GM21447 (cell line): ENCODE data around the gene MPRIP.
"Not testable (repeated sequence)": the region's sequence is repeated elsewhere in the genome, so short reads cannot be mapped to it uniquely, and the experiment has no call there.

ENCODE experiments used
- ATAC-seq: cut with Tn5 transposase; IDR thresholded peaks from one replicate; pipeline ENCODE4 v1.9.1; 2021; ENCODE audit not compliant: unreplicated experiment

Gene MPRIP

DNA sequence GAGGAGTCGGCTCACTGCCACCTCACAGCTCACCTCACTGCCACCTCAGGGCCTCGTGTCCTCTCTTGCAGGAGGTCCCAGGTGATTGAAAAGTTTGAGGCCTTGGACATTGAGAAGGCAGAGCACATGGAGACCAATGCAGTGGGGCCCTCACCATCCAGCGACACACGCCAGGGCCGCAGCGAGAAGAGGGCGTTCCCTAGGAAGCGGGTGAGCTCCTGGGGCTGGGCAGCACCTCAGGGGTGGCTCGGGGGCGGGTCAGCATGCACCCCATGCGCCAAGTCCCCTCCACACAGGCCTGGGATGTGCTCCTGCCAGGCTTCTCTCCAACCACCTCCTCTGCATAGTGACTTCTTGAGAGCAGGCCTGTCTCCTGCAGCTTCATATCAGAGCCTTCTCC is 100.3 kb downstream of the MPRIP start:
- ATAC-seq, result no peak

DNA sequence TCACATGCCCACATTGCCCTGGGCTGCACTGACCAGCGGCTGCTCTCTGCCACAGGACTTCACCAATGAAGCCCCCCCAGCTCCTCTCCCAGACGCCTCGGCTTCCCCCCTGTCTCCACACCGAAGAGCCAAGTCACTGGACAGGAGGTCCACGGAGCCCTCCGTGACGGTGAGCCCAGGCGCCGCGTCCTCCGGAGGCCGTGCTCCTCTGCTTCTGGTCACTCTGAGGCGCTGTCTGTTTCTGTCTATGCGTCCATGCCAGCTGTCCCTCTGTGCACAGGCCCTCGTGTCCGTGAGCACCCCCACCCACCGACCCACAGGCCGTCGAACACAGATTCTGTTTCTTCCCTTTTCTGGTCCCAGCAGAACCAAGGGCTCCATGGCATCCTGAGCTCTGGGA is 101.2 kb downstream of the MPRIP start:
- no peak for ATAC-seq

DNA sequence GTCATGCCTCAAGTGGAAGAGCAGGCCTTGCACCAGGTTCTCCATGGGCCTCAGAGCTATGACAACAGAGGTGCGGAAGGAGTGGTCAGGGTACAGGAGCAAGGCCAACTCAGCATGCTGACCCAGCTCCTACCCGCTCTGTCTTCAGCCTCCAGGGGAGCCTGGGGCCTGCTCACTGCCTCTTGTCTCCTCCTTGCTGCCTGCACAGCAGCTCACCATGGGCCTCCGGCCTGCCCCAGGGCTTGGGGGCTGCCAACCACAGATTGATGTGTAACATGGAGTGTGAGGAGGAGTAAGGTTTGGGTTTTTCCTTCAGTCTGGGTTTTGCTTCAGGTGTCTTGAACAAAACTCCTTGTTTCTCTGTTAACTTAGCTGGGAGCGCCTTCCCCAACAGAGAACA is 101.8 kb downstream of the MPRIP start:
- no peak for ATAC-seq

DNA sequence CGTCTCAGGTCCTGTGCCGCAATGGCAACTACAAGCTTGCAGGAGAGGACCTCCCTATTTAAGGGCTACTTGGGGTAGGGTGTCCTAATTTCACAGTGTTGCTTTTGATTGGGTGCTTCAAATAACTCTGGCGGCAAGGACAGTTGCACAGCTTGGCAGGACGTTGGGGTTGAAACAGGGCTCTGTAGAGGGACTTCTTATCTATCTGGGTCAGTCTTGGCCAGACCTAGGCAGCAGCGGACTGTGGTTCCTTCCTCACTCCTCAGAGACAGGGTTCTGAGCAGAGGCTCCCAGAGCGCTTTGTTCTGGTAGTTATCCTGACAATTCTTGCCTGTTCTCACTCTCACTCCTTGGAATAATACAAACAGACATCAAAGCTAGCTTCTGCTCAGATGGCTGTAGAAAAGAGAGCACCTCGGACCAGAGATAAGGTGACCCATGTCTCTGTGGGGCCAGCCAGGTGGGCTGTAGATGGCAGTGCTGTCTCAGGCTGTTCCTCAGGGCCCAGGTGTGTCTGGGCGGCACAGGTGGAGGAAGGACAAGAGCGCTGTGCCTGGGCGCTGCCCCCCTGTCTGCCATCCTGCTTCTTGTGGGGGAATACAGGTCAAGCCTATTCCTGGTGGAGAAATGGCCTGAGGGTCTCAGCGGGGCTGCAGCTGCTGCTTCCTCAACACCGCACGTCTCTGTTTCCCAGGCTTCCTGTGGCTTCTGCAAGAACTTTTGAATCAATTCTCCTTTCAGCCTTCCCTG is 102.8 kb downstream of the MPRIP start:
- no peak for ATAC-seq

DNA sequence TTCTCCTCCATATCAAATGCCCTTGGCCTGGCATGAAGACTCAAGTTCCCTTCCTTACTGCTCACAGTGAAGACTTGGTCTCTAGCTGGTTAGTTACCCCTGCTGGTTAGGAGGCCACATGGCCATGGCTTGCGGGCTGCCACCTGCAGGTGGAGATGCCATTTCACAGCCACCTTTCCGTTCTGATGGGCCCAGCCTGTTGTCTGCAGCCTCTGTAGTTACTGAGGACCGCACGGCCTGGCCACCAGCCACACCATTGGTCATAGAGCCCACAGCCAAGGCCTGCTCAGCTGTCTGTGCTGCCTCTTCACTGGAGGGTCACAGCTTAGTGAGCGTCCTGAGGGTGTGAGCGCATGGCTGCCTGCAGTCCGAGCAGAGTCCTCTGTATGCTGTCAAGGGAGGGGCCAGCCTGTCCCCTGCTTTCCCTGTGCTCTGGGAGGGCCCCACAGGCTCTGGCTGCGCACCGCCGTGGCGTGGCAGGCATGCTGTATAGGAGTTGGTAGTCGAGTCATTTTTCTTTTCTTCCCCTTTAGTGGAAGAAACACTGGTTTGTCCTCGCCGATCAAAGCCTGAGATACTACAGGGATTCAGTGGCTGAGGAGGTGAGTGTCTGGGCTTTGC is 104.6 kb downstream of the MPRIP start:
- ATAC-seq, result no peak

GRCh38 chr17:17147821-17148220 is 105.6 kb downstream of the MPRIP start:
- ATAC-seq, result no peak

DNA sequence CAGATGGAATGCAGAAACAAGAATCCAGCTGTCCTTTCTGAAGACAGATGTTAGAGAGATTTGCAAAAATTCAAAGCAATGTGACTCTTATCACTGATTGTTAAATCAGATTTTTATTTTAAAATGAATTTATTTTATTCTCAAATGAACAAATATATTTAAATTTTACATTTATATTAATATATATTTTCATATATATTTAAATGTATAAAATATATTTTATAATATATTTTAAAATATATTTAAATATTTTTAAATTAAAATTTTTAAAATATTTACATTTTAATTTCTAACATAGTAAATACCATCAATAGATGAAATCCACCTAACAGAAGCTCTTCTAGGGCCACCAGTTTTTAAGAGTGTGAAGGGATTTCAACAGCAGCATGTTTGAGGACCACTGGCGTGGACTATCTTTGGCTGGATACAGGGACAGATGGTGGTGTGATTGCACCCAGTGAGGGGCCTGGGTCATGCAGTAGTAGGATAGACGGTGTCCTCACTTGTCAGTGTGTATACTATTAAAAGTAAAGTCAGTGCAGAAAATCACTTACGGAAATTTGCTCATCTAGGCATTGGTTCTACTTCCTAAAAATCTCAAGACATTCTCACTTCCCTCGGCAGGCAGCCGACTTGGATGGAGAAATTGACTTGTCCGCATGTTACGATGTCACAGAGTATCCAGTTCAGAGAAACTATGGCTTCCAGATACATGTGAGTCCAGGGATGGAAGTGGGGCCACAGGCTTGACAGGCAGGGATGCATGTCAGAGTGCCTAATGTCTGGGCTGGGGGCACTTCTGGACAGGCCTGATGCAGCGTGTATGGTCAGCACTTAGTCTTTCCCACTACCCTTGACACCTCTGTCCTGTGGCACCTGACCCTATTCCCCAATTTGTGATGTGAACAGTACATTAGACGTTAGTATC is 107.5 kb downstream of the MPRIP start:
- no peak for ATAC-seq

DNA sequence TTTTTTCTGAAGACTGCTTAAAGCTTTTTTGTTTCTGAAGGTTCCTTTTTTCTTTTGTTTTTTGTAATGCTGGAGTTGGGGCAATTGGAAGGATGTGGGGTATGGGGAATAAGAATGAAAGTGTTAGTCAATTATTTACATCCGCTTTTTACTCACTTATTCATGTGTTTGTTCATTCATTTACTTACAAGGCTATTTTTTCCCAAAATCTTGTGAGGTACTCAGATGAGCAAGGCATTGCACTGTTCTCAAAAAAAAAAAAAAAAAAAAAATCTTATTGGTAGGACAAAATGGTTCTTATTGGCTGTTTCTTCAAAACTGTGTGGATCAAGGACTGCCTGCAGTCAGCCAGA is 108.2 kb downstream of the MPRIP start:
- no peak for ATAC-seq

DNA sequence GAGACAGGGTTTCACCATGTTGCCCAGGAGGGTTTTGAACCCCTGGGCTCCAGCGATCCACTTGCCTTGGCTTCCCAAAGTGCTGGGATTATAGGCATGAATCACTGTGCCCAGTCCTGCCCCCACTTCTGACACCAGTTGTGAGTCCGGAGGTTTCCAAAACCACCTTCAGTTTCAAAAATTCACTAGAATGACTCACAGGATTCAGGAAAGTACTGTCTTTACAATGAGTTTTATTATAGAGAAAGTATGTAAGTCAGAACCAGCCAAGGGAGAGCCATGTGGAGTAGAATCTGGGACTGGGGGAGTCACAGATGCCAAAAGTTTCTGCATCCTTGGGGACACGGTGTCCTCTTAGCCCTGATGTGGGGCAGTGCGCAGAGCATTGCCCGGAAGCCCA is 108.8 kb downstream of the MPRIP start:
- no peak for ATAC-seq

DNA sequence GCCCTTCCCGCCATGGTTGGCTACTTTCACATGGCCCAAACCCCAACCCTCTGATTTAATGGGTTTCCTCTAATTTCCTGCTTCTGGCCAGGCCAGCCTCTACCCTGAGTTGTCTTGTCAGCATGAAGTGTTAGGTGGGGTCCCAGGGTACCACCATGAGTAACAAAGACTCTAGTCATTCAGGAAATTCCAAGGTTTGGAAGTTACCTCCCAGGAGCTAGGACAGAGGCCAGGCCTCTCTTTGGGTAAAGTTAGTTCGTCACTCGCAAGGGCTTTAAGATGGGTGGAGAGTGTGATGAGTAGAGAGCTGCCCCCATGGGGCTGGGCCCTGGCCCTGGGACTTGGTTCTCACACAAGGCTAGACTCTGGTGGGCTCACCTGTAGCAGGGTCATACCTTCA is 109.3 kb downstream of the MPRIP start:
- ATAC-seq, result no peak

DNA sequence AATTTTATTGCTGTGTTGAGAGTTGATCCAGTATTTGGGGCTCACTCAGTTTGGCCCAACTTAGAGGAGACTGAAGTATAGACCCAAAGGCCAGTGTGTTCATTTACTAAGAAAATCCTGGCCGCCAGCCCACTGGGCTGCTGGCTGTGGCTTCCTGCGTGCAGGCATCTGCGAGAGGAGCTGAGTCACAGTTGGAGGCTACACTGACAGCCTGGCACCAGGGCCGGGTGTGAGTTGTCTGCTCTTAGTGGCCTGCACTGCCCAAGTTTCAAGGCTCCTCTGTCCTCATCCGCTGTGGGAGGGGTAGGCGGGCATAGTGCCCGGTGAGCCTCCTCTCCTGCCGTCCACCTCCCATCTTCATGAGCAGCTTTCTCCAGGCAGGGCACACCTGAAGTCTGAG is 109.7 kb downstream of the MPRIP start:
- ATAC-seq, result no peak

- no peak for ATAC-seq
Observed at GRCh38 chr17:17152385-17152784, 110.1 kb downstream of the MPRIP start.

DNA sequence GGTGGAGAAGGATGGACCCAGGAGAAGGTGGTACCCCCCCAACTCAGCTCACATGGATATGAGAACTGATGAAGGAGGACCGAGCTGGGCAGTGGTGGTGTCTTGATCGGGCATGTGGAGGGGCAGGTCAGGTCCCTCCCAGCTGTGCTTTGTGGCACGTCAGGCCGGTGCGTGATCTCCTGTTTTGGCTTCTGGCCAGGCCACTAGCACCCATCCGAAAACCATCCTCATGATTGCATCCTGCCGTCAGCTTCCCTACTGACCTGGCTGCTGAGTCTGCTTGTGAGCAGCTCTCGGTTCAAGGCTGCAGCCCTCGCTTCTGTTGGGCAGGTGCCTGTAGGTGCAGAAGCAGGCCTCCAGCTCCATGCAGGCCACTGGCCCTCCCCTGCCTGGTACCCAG is 110.8 kb downstream of the MPRIP start:
- ATAC-seq, result no peak

- ATAC-seq, result no peak
Observed at GRCh38 chr17:17153709-17154108, 111.5 kb downstream of the MPRIP start.

DNA sequence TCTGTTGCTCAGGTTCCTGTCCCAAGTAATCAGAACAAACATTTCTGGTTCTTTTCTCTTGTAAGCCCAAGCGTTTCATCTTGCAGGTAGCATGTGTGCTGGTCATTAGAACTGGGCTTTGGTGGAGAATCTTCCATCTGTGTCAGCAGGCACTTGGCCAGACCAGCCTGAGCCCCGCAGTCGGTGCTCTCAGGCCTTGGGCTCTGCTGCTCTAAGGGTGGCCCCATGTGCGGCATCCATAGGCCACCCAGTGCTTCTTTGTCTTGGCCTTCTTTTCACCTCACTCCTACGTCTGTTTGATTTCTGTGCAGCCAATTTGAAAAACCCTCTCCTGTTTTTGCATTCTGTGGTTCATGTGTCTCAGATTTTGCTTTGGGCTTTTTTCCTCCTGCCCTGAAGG is 112.3 kb downstream of the MPRIP start:
- no peak for ATAC-seq

- no peak for ATAC-seq
Observed at GRCh38 chr17:17154981-17155380, 112.7 kb downstream of the MPRIP start.

GRCh38 chr17:17155568-17155967 is 113.3 kb downstream of the MPRIP start:
- ATAC-seq, result no peak

GRCh38 chr17:17156107-17156506 is 113.8 kb downstream of the MPRIP start:
- ATAC-seq, result no peak

DNA sequence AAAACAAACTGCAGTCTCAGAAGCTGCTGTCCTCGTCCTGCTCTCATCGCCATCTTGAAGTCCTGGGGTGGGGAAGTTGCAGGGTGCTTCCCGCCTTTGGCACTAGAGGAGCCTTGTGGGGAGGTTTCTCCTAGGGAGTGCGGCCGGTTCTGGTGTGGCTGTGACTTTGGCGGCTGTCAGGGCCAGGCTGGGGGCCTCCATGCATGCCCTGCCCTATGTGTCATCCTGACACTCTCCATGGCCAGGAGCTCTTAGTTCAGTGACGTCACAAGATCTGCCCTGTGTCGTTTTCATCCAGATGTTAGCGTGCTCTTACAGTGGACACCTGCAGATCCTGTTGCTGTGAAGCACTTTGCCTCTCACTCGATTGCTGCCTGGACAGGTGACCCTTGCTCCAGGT is 114.3 kb downstream of the MPRIP start:
- no peak for ATAC-seq

- ATAC-seq, result no peak
Observed at GRCh38 chr17:17157041-17157440, 114.8 kb downstream of the MPRIP start.

- ATAC-seq, result not testable (repeated sequence)
Observed at GRCh38 chr17:17158506-17158905, 116.2 kb downstream of the MPRIP start.

GRCh38 chr17:17159571-17159970 is 117.3 kb downstream of the MPRIP start:
- ATAC-seq, result no peak
